ENCODE results near the gene SKA3.
"Not testable (repeated sequence)": the region's sequence is repeated elsewhere in the genome, so short reads cannot be mapped to it uniquely, and the experiment has no call there.

The SKA3 gene

GRCh38 chr13:21197606-21198225, 21.4 kb upstream of the SKA3 start:
- not testable (repeated sequence) for H3K27me3 Mint-ChIP-seq; ATAC-seq; H3K36me3 Mint-ChIP-seq (ENCODE audit: low read depth); H3K4me3 Mint-ChIP-seq; DNase-seq; H3K9me3 Mint-ChIP-seq; H3K4me1 Mint-ChIP-seq
- peak overlapping the region; percentile 15 for H3K27ac Mint-ChIP-seq

- not testable (repeated sequence) for H3K9me3 Mint-ChIP-seq; H3K4me3 Mint-ChIP-seq; H3K36me3 Mint-ChIP-seq (ENCODE audit: low read depth); ATAC-seq; H3K27me3 Mint-ChIP-seq; H3K4me1 Mint-ChIP-seq; H3K27ac Mint-ChIP-seq; DNase-seq
Measured at GRCh38 chr13:21194756-21195155, 18.4 kb upstream of the SKA3 start.

- H3K9me3 Mint-ChIP-seq; H3K4me3 Mint-ChIP-seq; ATAC-seq; H3K27ac Mint-ChIP-seq; H3K36me3 Mint-ChIP-seq (ENCODE audit: low read depth); DNase-seq; H3K27me3 Mint-ChIP-seq; H3K4me1 Mint-ChIP-seq: not testable (repeated sequence)
Measured at GRCh38 chr13:21186410-21186809, 10.1 kb upstream of the SKA3 start.

GRCh38 chr13:21181671-21182070, 5.3 kb upstream of the SKA3 start:
- Mint-ChIP-seq H3K4me1 (peaks cover 18% of the 10 kb centered on the region), H3K27me3 (no peaks in the 10 kb centered on the region), H3K4me3 (no peak overlapping the region), H3K9me3 (no peaks in the 10 kb centered on the region), H3K27ac (no peak overlapping the region), H3K36me3 (ENCODE audit: low read depth) (peaks cover 13% of the 10 kb centered on the region)
- DNase-seq, result no peak
- no peak for ATAC-seq

- ATAC-seq, result peak; percentile 19
- peaks cover 26% of the 10 kb centered on the region for H3K36me3 Mint-ChIP-seq (ENCODE audit: low read depth)
- peak overlapping the region; percentile 97 for H3K27ac Mint-ChIP-seq
- peaks cover 35% of the 10 kb centered on the region for H3K4me1 Mint-ChIP-seq
- no peaks in the 10 kb centered on the region for H3K27me3 Mint-ChIP-seq
- peak overlapping the region; percentile 97 for H3K4me3 Mint-ChIP-seq
- H3K9me3 Mint-ChIP-seq, result no peaks in the 10 kb centered on the region
- no peak for DNase-seq
Measured at GRCh38 chr13:21176982-21177284, 581 bp upstream of the SKA3 start.

- H3K27ac Mint-ChIP-seq, result peak overlapping the region; percentile 97
- no peak for ATAC-seq
- H3K9me3 Mint-ChIP-seq, result no peaks in the 10 kb centered on the region
- no peak for DNase-seq
- H3K27me3 Mint-ChIP-seq, result no peaks in the 10 kb centered on the region
- H3K4me1 Mint-ChIP-seq, result peaks cover 35% of the 10 kb centered on the region
- H3K36me3 Mint-ChIP-seq (ENCODE audit: low read depth), result peaks cover 37% of the 10 kb centered on the region
- peak overlapping the region; percentile 97 for H3K4me3 Mint-ChIP-seq
Measured at GRCh38 chr13:21175656-21176214, 617 bp downstream of the SKA3 start.

- H3K27ac Mint-ChIP-seq, H3K9me3 Mint-ChIP-seq, ATAC-seq: not testable (repeated sequence)
Measured at GRCh38 chr13:21173767-21174166, 2.6 kb downstream of the SKA3 start.

GRCh38 chr13:21171420-21171819, 4.9 kb downstream of the SKA3 start:
- no peaks in the 10 kb centered on the region for H3K27me3 Mint-ChIP-seq
- ATAC-seq (no peak), DNase-seq (no peak)
- H3K4me3 Mint-ChIP-seq, result no peak overlapping the region
- no peak overlapping the region for H3K27ac Mint-ChIP-seq
- no peaks in the 10 kb centered on the region for H3K9me3 Mint-ChIP-seq
- peaks cover 17% of the 10 kb centered on the region for H3K4me1 Mint-ChIP-seq
- H3K36me3 Mint-ChIP-seq (ENCODE audit: low read depth), result peaks cover 52% of the 10 kb centered on the region

More at GRCh38 chr13:21173767-21174166, 2.6 kb downstream of the SKA3 start:
- not testable (repeated sequence) for DNase-seq, H3K4me3 Mint-ChIP-seq, H3K27me3 Mint-ChIP-seq
- Mint-ChIP-seq H3K4me1 (peaks cover 32% of the 10 kb centered on the region), H3K36me3 (ENCODE audit: low read depth) (peaks cover 50% of the 10 kb centered on the region)

GRCh38 chr13:21165606-21166005, 10.7 kb downstream of the SKA3 start:
- ATAC-seq, DNase-seq, H3K27ac Mint-ChIP-seq, H3K9me3 Mint-ChIP-seq, H3K4me1 Mint-ChIP-seq, H3K4me3 Mint-ChIP-seq, H3K27me3 Mint-ChIP-seq: not testable (repeated sequence)
- H3K36me3 Mint-ChIP-seq (ENCODE audit: low read depth), result peaks cover 33% of the 10 kb centered on the region

- no peak overlapping the region for H3K4me3 Mint-ChIP-seq
- no peaks in the 10 kb centered on the region for H3K9me3 Mint-ChIP-seq
- H3K27ac Mint-ChIP-seq, result no peak overlapping the region
- peaks cover 33% of the 10 kb centered on the region for H3K36me3 Mint-ChIP-seq (ENCODE audit: low read depth)
- no peaks in the 10 kb centered on the region for H3K4me1 Mint-ChIP-seq
- DNase-seq (no peak), ATAC-seq (no peak)
- H3K27me3 Mint-ChIP-seq, result no peaks in the 10 kb centered on the region
Measured at GRCh38 chr13:21164631-21165030, 11.7 kb downstream of the SKA3 start.

GRCh38 chr13:21152251-21152899, 24.0 kb downstream of the SKA3 start:
- Mint-ChIP-seq H3K36me3 (ENCODE audit: low read depth) (peaks cover 32% of the 10 kb centered on the region), H3K27ac (no peak overlapping the region), H3K4me3 (no peak overlapping the region), H3K9me3 (no peaks in the 10 kb centered on the region), H3K4me1 (peaks cover 20% of the 10 kb centered on the region), H3K27me3 (no peaks in the 10 kb centered on the region)
- DNase-seq (no peak), ATAC-seq (no peak)

- Mint-ChIP-seq H3K27me3 (no peaks in the 10 kb centered on the region), H3K4me3 (no peak overlapping the region), H3K4me1 (peaks cover 23% of the 10 kb centered on the region), H3K27ac (peak overlapping the region; percentile 63), H3K9me3 (no peaks in the 10 kb centered on the region), H3K36me3 (ENCODE audit: low read depth) (peaks cover 35% of the 10 kb centered on the region)
- DNase-seq (no peak), ATAC-seq (no peak)
Measured at GRCh38 chr13:21150013-21150412, 26.3 kb downstream of the SKA3 start.

- H3K36me3 Mint-ChIP-seq (ENCODE audit: low read depth), result peaks cover 35% of the 10 kb centered on the region
- no peak overlapping the region for H3K4me3 Mint-ChIP-seq
- no peaks in the 10 kb centered on the region for H3K9me3 Mint-ChIP-seq
- peaks cover 28% of the 10 kb centered on the region for H3K4me1 Mint-ChIP-seq
- H3K27me3 Mint-ChIP-seq, result no peaks in the 10 kb centered on the region
- peak; percentile 76 for ATAC-seq
- DNase-seq, result no peak
- H3K27ac Mint-ChIP-seq, result no peak overlapping the region
Measured at GRCh38 chr13:21149568-21149967, 26.8 kb downstream of the SKA3 start.

GRCh38 chr13:21148557-21149258, 27.6 kb downstream of the SKA3 start:
- no peak for DNase-seq
- Mint-ChIP-seq H3K36me3 (ENCODE audit: low read depth) (peaks cover 32% of the 10 kb centered on the region), H3K4me3 (no peak overlapping the region), H3K27ac (peak overlapping the region; percentile 20), H3K9me3 (no peaks in the 10 kb centered on the region), H3K27me3 (no peaks in the 10 kb centered on the region), H3K4me1 (peaks cover 33% of the 10 kb centered on the region)
- no peak for ATAC-seq

- Mint-ChIP-seq H3K27ac (peak overlapping the region; percentile 43), H3K4me1 (peaks cover 42% of the 10 kb centered on the region)
- no peak for ATAC-seq
Measured at GRCh38 chr13:21147827-21148226, 28.5 kb downstream of the SKA3 start.

More at GRCh38 chr13:21147827-21148226, 28.5 kb downstream of the SKA3 start:
- Mint-ChIP-seq H3K27me3 (no peaks in the 10 kb centered on the region), H3K36me3 (ENCODE audit: low read depth) (peaks cover 37% of the 10 kb centered on the region), H3K9me3 (no peaks in the 10 kb centered on the region), H3K4me3 (no peak overlapping the region)
- no peak for DNase-seq

Data from activated naive CD8-positive, alpha-beta T cell treated with anti-CD3 and anti-CD28 coated beads, Interleukin-2, amount 50 U/mL, for 24 hours (primary cell).